ENCODE measurements around the gene OSTC. TPM values are rescaled to one million over a fixed set of nuclear protein-coding genes. Genes with fewer than 3 reads are reported as not detected.

OSTC gene
- total RNA-seq, 2 experiments from 2014 or later, result 21.8 to 25.5 TPM

- H3K27me3 Mint-ChIP-seq, result no peaks in the 10 kb centered on the region
- POLR2A ChIA-PET, result no interaction called here
- CTCF ChIA-PET, result interaction anchor here (0.9 kb wide), 1 partner anchor 9 kb away, joined by 3 read pairs; no protein-coding TSS in a partner anchor
- no peaks in the 10 kb centered on the region for H3K4me1 Mint-ChIP-seq (ENCODE audit: low read depth)
- H3K27ac Mint-ChIP-seq, result no peak overlapping the region
- TF ChIP-seq CTCF (IDR thresholded peaks at IDR 0.05), result no peak
- H3K4me1 ChIP-seq (ENCODE audit: insufficient read depth, low read length), result no peaks in the 10 kb centered on the region
- peaks cover 0 to 3% of the 10 kb centered on the region in 2 experiments for H3K27me3 ChIP-seq (ENCODE audit: control insufficient read depth in 1 of 2, insufficient read depth in 2 of 2, low read length in 2 of 2)
- H3K36me3 Mint-ChIP-seq (ENCODE audit: low read depth), result no peaks in the 10 kb centered on the region
- no peaks in the 10 kb centered on the region for H3K9me3 ChIP-seq (ENCODE audit: control insufficient read depth in 1 of 2, insufficient read depth in 1 of 2, low read length in 2 of 2)
- H3K9me3 Mint-ChIP-seq, result no peaks in the 10 kb centered on the region
- no peak for ATAC-seq (ENCODE audit: poor library complexity)
- H3K4me3 Mint-ChIP-seq, result no peak overlapping the region
- no peak overlapping the region for H3K4me3 ChIP-seq (ENCODE audit: low read length)
- no peak for DNase-seq
- intact Hi-C loops (cut with DNase I, micrococcal nuclease), result no loop called here
- H3K27ac ChIP-seq (ENCODE audit: low read depth in 1 of 2, low read length in 2 of 2), result no peak overlapping the region
- H3K36me3 ChIP-seq (ENCODE audit: insufficient read depth, low read length), result no peaks in the 10 kb centered on the region
Observed at GRCh38 chr4:108690738-108691137, 40.3 kb downstream of the OSTC start.

- Mint-ChIP-seq H3K4me1 (ENCODE audit: low read depth) (no peaks in the 10 kb centered on the region), H3K27ac (no peak overlapping the region), H3K4me3 (no peak overlapping the region), H3K36me3 (ENCODE audit: low read depth) (no peaks in the 10 kb centered on the region), H3K27me3 (no peaks in the 10 kb centered on the region), H3K9me3 (no peaks in the 10 kb centered on the region)
- intact Hi-C loops (cut with DNase I, micrococcal nuclease), result no loop called here
- ChIA-PET POLR2A (no interaction called here), CTCF (no interaction called here)
- Histone ChIP-seq H3K27ac (ENCODE audit: low read depth in 1 of 2, low read length in 2 of 2) (no peak overlapping the region), H3K4me3 (ENCODE audit: low read length) (no peak overlapping the region), H3K27me3 (ENCODE audit: control insufficient read depth in 1 of 2, insufficient read depth in 2 of 2, low read length in 2 of 2) (peaks cover 0 to 3% of the 10 kb centered on the region in 2 experiments), H3K36me3 (ENCODE audit: insufficient read depth, low read length) (no peaks in the 10 kb centered on the region), H3K9me3 (ENCODE audit: control insufficient read depth in 1 of 2, insufficient read depth in 1 of 2, low read length in 2 of 2) (no peaks in the 10 kb centered on the region), H3K4me1 (ENCODE audit: insufficient read depth, low read length) (no peaks in the 10 kb centered on the region)
- ATAC-seq (ENCODE audit: poor library complexity) (no peak), DNase-seq (no peak)
- no peak for TF ChIP-seq CTCF (IDR thresholded peaks at IDR 0.05)
Observed at GRCh38 chr4:108693211-108693610, 42.8 kb downstream of the OSTC start.

GRCh38 chr4:108693819-108694218 lies 43.4 kb downstream of the OSTC start:
- DNase-seq, result no peak
- no peaks in the 10 kb centered on the region for H3K27me3 Mint-ChIP-seq
- CTCF ChIA-PET, result no interaction called here

More at GRCh38 chr4:108693819-108694218, 43.4 kb downstream of the OSTC start:
- Histone ChIP-seq H3K9me3 (ENCODE audit: control insufficient read depth in 1 of 2, insufficient read depth in 1 of 2, low read length in 2 of 2) (no peaks in the 10 kb centered on the region), H3K36me3 (ENCODE audit: insufficient read depth, low read length) (no peaks in the 10 kb centered on the region), H3K4me1 (ENCODE audit: insufficient read depth, low read length) (no peaks in the 10 kb centered on the region), H3K27ac (ENCODE audit: low read depth in 1 of 2, low read length in 2 of 2) (no peak overlapping the region), H3K27me3 (ENCODE audit: control insufficient read depth in 1 of 2, insufficient read depth in 2 of 2, low read length in 2 of 2) (peaks cover 0 to 3% of the 10 kb centered on the region in 2 experiments), H3K4me3 (ENCODE audit: low read length) (no peak overlapping the region)
- POLR2A ChIA-PET, result no interaction called here
- Mint-ChIP-seq H3K4me1 (ENCODE audit: low read depth) (no peaks in the 10 kb centered on the region), H3K4me3 (no peak overlapping the region), H3K36me3 (ENCODE audit: low read depth) (no peaks in the 10 kb centered on the region), H3K9me3 (no peaks in the 10 kb centered on the region), H3K27ac (no peak overlapping the region)
- ATAC-seq (ENCODE audit: poor library complexity), result no peak
- intact Hi-C loops (cut with DNase I, micrococcal nuclease), result no loop called here
- TF ChIP-seq CTCF (IDR thresholded peaks at IDR 0.05), result no peak
